CD14-positive monocyte (primary cell): ENCODE results near the gene ZNF76. TPM values are rescaled to one million over a fixed set of nuclear protein-coding genes. Genes with fewer than 3 reads are reported as not detected.

ENCODE experiments used
- DNase-seq, 3 donors: peaks; one replicate each; pipeline ENCODE4 v3.0.0-alpha.2; 2011 to 2022
- H2AFZ ChIP-seq: 2 replicates; pipeline ENCODE4 v1.6.0; 2012; ENCODE audit warnings: mild to moderate bottlenecking, low read depth, low read length, inconsistent platforms; ENCODE audit not compliant: insufficient read depth, poor library complexity, severe bottlenecking
- H3K27ac ChIP-seq, 2 donors: 1 replicate in 1 of 2; 2 replicates in 1 of 2; pipeline ENCODE4 v1.5.1; 2012 to 2013; ENCODE audit warnings: low read length in 2 of 2, control low read depth in 1 of 2, inconsistent platforms in 1 of 2, low read depth in 1 of 2, mild to moderate bottlenecking in 1 of 2
- H3K27me3 ChIP-seq, 2 donors: one replicate each; pipeline versions ENCODE4 v1.6.0 to v1.6.1; 2011 to 2013; ENCODE audit warnings: low read length in 2 of 2; ENCODE audit not compliant: control insufficient read depth in 2 of 2, insufficient read depth in 2 of 2
- H3K36me3 ChIP-seq, 2 donors: replicated peaks in 1 of 2; 1 replicate in 1 of 2; 2 replicates in 1 of 2; pipeline versions ENCODE4 v1.5.1 to v1.6.1; 2012 to 2013; ENCODE audit warnings: low read length in 2 of 2, control low read depth in 1 of 2, inconsistent platforms in 1 of 2, mild to moderate bottlenecking in 1 of 2; ENCODE audit not compliant: insufficient read depth in 2 of 2, control insufficient read depth in 1 of 2
- H3K4me1 ChIP-seq, 2 donors: 1 replicate in 1 of 2; 2 replicates in 1 of 2; pipeline versions ENCODE4 v1.5.1 to v1.6.1; 2012 to 2013; ENCODE audit warnings: low read length in 2 of 2, control low read depth in 1 of 2, inconsistent platforms in 1 of 2, mild to moderate bottlenecking in 1 of 2, moderate library complexity in 1 of 2; ENCODE audit not compliant: insufficient read depth in 2 of 2, control insufficient read depth in 1 of 2
- H3K4me2 ChIP-seq: replicated peaks from 2 replicates; pipeline ENCODE3; 2012; ENCODE audit warnings: low read length, moderate library complexity, mild to moderate bottlenecking; ENCODE audit not compliant: poor library complexity, severe bottlenecking; ENCODE audit errors: extremely low read depth
- H3K4me3 ChIP-seq, 3 experiments: fragments of 200-600 bp in 1 of 3; sonication (generic) in 1 of 3; replicated peaks in 1 of 3; 1 replicate in 2 of 3; 2 replicates in 1 of 3; pipeline ENCODE4 v1.5.1; 2011 to 2013; ENCODE audit warnings: low read length in 3 of 3, mild to moderate bottlenecking in 3 of 3, control low read depth in 2 of 3, low read depth in 2 of 3, inconsistent platforms in 1 of 3, moderate library complexity in 1 of 3
- H3K79me2 ChIP-seq: 2 replicates; pipeline ENCODE4 v1.6.0; 2012; ENCODE audit warnings: mild to moderate bottlenecking, control low read depth, inconsistent platforms, low read length, moderate library complexity; ENCODE audit not compliant: insufficient read depth
- H3K9ac ChIP-seq: 2 replicates; pipeline ENCODE4 v1.6.0; 2017; ENCODE audit warnings: low read length, mild to moderate bottlenecking; ENCODE audit not compliant: insufficient read depth, poor library complexity, severe bottlenecking
- H3K9me3 ChIP-seq, 2 donors: replicated peaks in 1 of 2; 1 replicate in 1 of 2; 2 replicates in 1 of 2; pipeline versions ENCODE4 v1.5.1 to v1.6.1; 2012 to 2013; ENCODE audit warnings: low read length in 2 of 2, control low read depth in 1 of 2; ENCODE audit not compliant: control insufficient read depth in 1 of 2, insufficient read depth in 1 of 2
- H4K20me1 ChIP-seq: 2 replicates; pipeline ENCODE4 v1.6.0; 2012; ENCODE audit warnings: mild to moderate bottlenecking, low read length, control low read depth, moderate library complexity; ENCODE audit not compliant: insufficient read depth
- H3K27ac Mint-ChIP-seq, 7 donors: one replicate each; pipeline ENCODE4 v1.8.0; 2020; ENCODE audit warnings: mild to moderate bottlenecking in 7 of 7, mixed read lengths in 7 of 7, moderate library complexity in 6 of 7, inconsistent platforms in 2 of 7
- H3K27me3 Mint-ChIP-seq, 3 donors: one replicate each; pipeline ENCODE4 v1.8.0; 2021 to 2022; ENCODE audit warnings: low read depth in 3 of 3, mild to moderate bottlenecking in 3 of 3, mixed read lengths in 3 of 3, moderate library complexity in 3 of 3, inconsistent platforms in 1 of 3
- H3K36me3 Mint-ChIP-seq, 2 donors: one replicate each; pipeline ENCODE4 v1.8.0; 2020; ENCODE audit warnings: mixed read lengths in 2 of 2, inconsistent platforms in 1 of 2, mild to moderate bottlenecking in 1 of 2
- H3K4me1 Mint-ChIP-seq: one replicate; pipeline ENCODE4 v1.8.0; 2020; ENCODE audit warnings: mild to moderate bottlenecking, mixed read lengths
- H3K4me3 Mint-ChIP-seq, 2 donors: one replicate each; pipeline ENCODE4 v1.8.0; 2020; ENCODE audit warnings: mild to moderate bottlenecking in 2 of 2, mixed read lengths in 2 of 2, moderate library complexity in 1 of 2
- H3K9me3 Mint-ChIP-seq, 7 donors: one replicate each; pipeline ENCODE4 v1.8.0; 2020 to 2022; ENCODE audit warnings: mixed read lengths in 7 of 7, mild to moderate bottlenecking in 6 of 7, moderate library complexity in 6 of 7, inconsistent platforms in 2 of 7
- CTCF ChIP-seq: fragments of 200-600 bp; IDR thresholded peaks from one replicate; pipeline ENCODE4 v1.8.0; 2022; ENCODE audit warnings: antibody characterized with exemption, mild to moderate bottlenecking
- WGBS: methylation state at CpG from one replicate; pipeline ENCODE4 v1.1.5; 2013; ENCODE audit warnings: missing lambda C conversion rate; ENCODE audit not compliant: insufficient coverage; 5-methylcytosine and 5-hydroxymethylcytosine counted together
- intact Hi-C, 2 donors: fragments of 100-400 bp; cut with micrococcal nuclease; formaldehyde crosslinking; loops; one replicate each; pipeline versions ENCODE4 v1.15.0 to v1.15.1; 2023
- polyA plus RNA-seq, 3 donors: library from polyadenylated mRNA; depleted of rRNA in 1 of 3; unstranded in 2 of 3; stranded (reverse) in 1 of 3; fragments of 300-500 nt in 2 of 3; fragments of >200 nt in 1 of 3; fragmentation: Illumina TruSeq in 2 of 3; gene quantifications; 1 replicate in 2 of 3; 2 replicates in 1 of 3; pipeline ENCODE4 v1.2.3, GENCODE V29; 2012 to 2021

The ZNF76 gene
- polyA plus RNA-seq, 3 donors = 6.8 to 49.7 (median 9.6) TPM

- H3K4me2 ChIP-seq = no peak overlapping the region
- no peaks in the 10 kb centered on the region for H4K20me1 ChIP-seq
- Mint-ChIP-seq H3K36me3 (peaks cover 0 to 2% of the 10 kb centered on the region in 2 donors), H3K27ac (no peak overlapping the region), H3K4me1 (no peaks in the 10 kb centered on the region), H3K27me3 (peaks cover 6 to 17% (median 13%) of the 10 kb centered on the region in 3 donors), H3K9me3 (peaks cover 0 to 14% (median 3%) of the 10 kb centered on the region in 7 donors), H3K4me3 (no peak overlapping the region)
- no peak for TF ChIP-seq CTCF
- H2AFZ ChIP-seq = no peak overlapping the region
- no peak overlapping the region for H3K4me3 ChIP-seq
- no peaks in the 10 kb centered on the region for H3K79me2 ChIP-seq
- no peak for DNase-seq
- no peak overlapping the region for H3K27ac ChIP-seq
- no peaks in the 10 kb centered on the region for H3K4me1 ChIP-seq
- H3K9ac ChIP-seq = no peak overlapping the region
- H3K9me3 ChIP-seq = peaks cover 0 to 5% of the 10 kb centered on the region in 2 donors
- H3K36me3 ChIP-seq = no peaks in the 10 kb centered on the region
- H3K27me3 ChIP-seq = peaks cover 0 to 2% of the 10 kb centered on the region in 2 donors
- intact Hi-C loops = no loop called here
- WGBS = no CpG with 5 or more reads among the region's 1 CpG
These were observed 28.6 kb upstream of the ZNF76 start for GRCh38 chr6:35230950-35231349.

DNA sequence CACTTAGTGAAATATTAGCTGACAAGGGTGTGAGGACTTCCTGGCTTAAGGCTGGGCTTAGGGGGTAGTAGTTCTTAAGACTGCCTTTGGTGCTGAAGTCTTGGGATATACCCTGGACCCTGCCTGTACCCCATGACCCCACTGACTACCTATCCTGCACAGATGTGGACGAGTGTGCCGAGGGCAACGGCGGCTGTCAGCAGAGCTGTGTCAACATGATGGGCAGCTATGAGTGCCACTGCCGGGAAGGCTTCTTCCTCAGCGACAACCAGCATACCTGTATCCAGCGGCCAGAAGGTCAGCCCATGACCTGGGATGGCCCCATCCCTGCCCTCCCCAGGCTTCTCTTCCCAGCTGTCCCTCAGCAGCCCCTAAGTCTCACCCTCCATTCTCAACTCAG, 28.0 kb upstream of the ZNF76 start:
- Histone ChIP-seq H2AFZ (no peak overlapping the region), H3K4me2 (no peak overlapping the region), H3K27me3 (peaks cover 0 to 2% of the 10 kb centered on the region in 2 donors), H3K4me1 (no peaks in the 10 kb centered on the region), H4K20me1 (no peaks in the 10 kb centered on the region), H3K27ac (no peak overlapping the region), H3K9me3 (peaks cover 0 to 5% of the 10 kb centered on the region in 2 donors), H3K79me2 (no peaks in the 10 kb centered on the region), H3K9ac (no peak overlapping the region), H3K4me3 (no peak overlapping the region), H3K36me3 (no peaks in the 10 kb centered on the region)
- 98% methylated on average over 6 of the region's 7 CpGs for WGBS
- Mint-ChIP-seq H3K27me3 (peaks cover 3 to 13% (median 12%) of the 10 kb centered on the region in 3 donors), H3K9me3 (peaks cover 0 to 14% (median 3%) of the 10 kb centered on the region in 7 donors), H3K4me1 (no peaks in the 10 kb centered on the region), H3K27ac (no peak overlapping the region), H3K4me3 (no peak overlapping the region), H3K36me3 (peaks cover 0 to 2% of the 10 kb centered on the region in 2 donors)
- no peak for TF ChIP-seq CTCF
- DNase-seq = no peak
- intact Hi-C loops = no loop called here
